SK-N-SH (cell line): ENCODE measurements around the gene CCDC38. TPM values are rescaled to one million over a fixed set of nuclear protein-coding genes. Genes with fewer than 3 reads are reported as not detected.

ENCODE experiments used
- CTCF ChIA-PET: fragments of 300-600, 350-600 bp; formaldehyde crosslinking; extraction: SDS; loops from one replicate; lab custom pipeline; 2021; lab: Yijun Ruan, JAX
- POLR2A ChIA-PET: fragments of 350-600 bp; sonication (Branson Sonifier 250); formaldehyde crosslinking; extraction: SDS; loops from one replicate; lab custom pipeline; 2020; ENCODE audit warnings: antibody characterized with exemption, inconsistent platforms; lab: Yijun Ruan, JAX
- DNase-seq: peaks from one replicate; pipeline ENCODE4 v3.0.0; 2012
- H2AFZ ChIP-seq: fragments of 200-600 bp; sonication (generic); 2 replicates; pipeline ENCODE4 v1.8.1; 2016; ENCODE audit warnings: antibody characterized with exemption, mild to moderate bottlenecking, low read depth
- H3F3A ChIP-seq: fragments of 200-600 bp; sonication (generic); replicated peaks from 2 replicates; pipeline ENCODE3; 2016; ENCODE audit warnings: antibody characterized with exemption, mild to moderate bottlenecking; ENCODE audit not compliant: insufficient read depth
- H3K27ac ChIP-seq, 2 experiments: fragments of 200-500 bp in 1 of 2; fragments of 200-600 bp in 1 of 2; sonication (Bioruptor generic) in 1 of 2; sonication (generic), shearing (Covaris generic) in 1 of 2; 2 replicates each; pipeline versions ENCODE4 v1.5.1 to v1.6.1; 2014 to 2016; ENCODE audit warnings: low read depth in 2 of 2, inconsistent platforms in 1 of 2, low read length in 1 of 2, mild to moderate bottlenecking in 1 of 2, mixed read lengths in 1 of 2
- H3K27me3 ChIP-seq: fragments of 200-600 bp; sonication (generic), shearing (Covaris generic); 2 replicates; pipeline ENCODE4 v1.6.1; 2016; ENCODE audit warnings: mixed run types; ENCODE audit not compliant: insufficient read depth
- H3K36me3 ChIP-seq, 2 experiments: fragments of 200-500 bp in 1 of 2; fragments of 200-600 bp in 1 of 2; sonication (Bioruptor generic) in 1 of 2; sonication (generic) in 1 of 2; replicated peaks in 1 of 2; 2 replicates each; pipeline versions ENCODE3 to v1.5.1; 2014 to 2016; ENCODE audit warnings: low read length in 1 of 2, mild to moderate bottlenecking in 1 of 2; ENCODE audit not compliant: insufficient read depth in 2 of 2, control insufficient read depth in 1 of 2
- H3K4me1 ChIP-seq, 2 experiments: fragments of 200-500 bp in 1 of 2; fragments of 200-600 bp in 1 of 2; sonication (Bioruptor generic) in 1 of 2; sonication (generic), shearing (Covaris generic) in 1 of 2; 2 replicates each; pipeline versions ENCODE4 v1.5.1 to v1.6.1; 2014 to 2016; ENCODE audit warnings: low read depth in 1 of 2, low read length in 1 of 2, mixed run types in 1 of 2; ENCODE audit not compliant: insufficient read depth in 2 of 2, control insufficient read depth in 1 of 2
- H3K4me2 ChIP-seq: fragments of 200-600 bp; sonication (generic), shearing (Covaris generic); 2 replicates; pipeline ENCODE4 v1.6.1; 2017; ENCODE audit warnings: mixed run types
- H3K4me3 ChIP-seq, 2 experiments: fragments of 200-500 bp in 1 of 2; fragments of 200-600 bp in 1 of 2; sonication (Bioruptor generic) in 1 of 2; sonication (generic), shearing (Covaris generic) in 1 of 2; 2 replicates each; pipeline versions ENCODE4 v1.5.1 to v1.8.1; 2014 to 2016; ENCODE audit warnings: low read depth in 2 of 2, inconsistent platforms in 1 of 2, low read length in 1 of 2, mild to moderate bottlenecking in 1 of 2, mixed read lengths in 1 of 2, moderate library complexity in 1 of 2
- H3K79me2 ChIP-seq: fragments of 200-600 bp; sonication (generic); 2 replicates; pipeline ENCODE4 v1.8.1; 2017; ENCODE audit warnings: mild to moderate bottlenecking; ENCODE audit not compliant: insufficient read depth
- H3K9ac ChIP-seq: fragments of 200-600 bp; sonication (generic); 2 replicates; pipeline ENCODE4 v1.6.1; 2017; ENCODE audit warnings: mixed run types
- H3K9me2 ChIP-seq: fragments of 200-600 bp; sonication (generic); 2 replicates; pipeline ENCODE4 v1.6.1; 2017; ENCODE audit warnings: mixed run types
- H3K9me3 ChIP-seq: fragments of 200-600 bp; sonication (generic); 2 replicates; pipeline ENCODE4 v1.6.1; 2017; ENCODE audit warnings: mixed run types, mild to moderate bottlenecking, moderate library complexity
- H4K20me1 ChIP-seq: fragments of 200-600 bp; sonication (generic); 2 replicates; pipeline ENCODE4 v1.6.1; 2017; ENCODE audit warnings: mild to moderate bottlenecking, mixed run types; ENCODE audit not compliant: insufficient read depth
- CHD2 ChIP-seq: fragments of 150-350 bp; IDR thresholded peaks from 2 replicates; pipeline ENCODE4 v1.6.1; 2018; ENCODE audit warnings: low read length; ENCODE audit not compliant: partially characterized antibody
- EP300 ChIP-seq, 2 experiments: IDR thresholded peaks; 2 replicates each; pipeline versions ENCODE4 v1.4.0 to v1.6.1; 2012; ENCODE audit warnings: borderline replicate concordance in 1 of 2, low read depth in 1 of 2, low read length in 1 of 2
- EZH2phosphoT487 ChIP-seq: fragments of 200-600 bp; sonication (generic); IDR thresholded peaks from 2 replicates; pipeline ENCODE4 v1.6.1; 2017; ENCODE audit warnings: low read depth, mixed run types, mild to moderate bottlenecking, antibody characterized with exemption, moderate library complexity, borderline replicate concordance
- FOSL2 ChIP-seq: IDR thresholded peaks from 2 replicates; pipeline ENCODE4 v1.4.0; 2012; ENCODE audit warnings: low read depth, mild to moderate bottlenecking, moderate library complexity, borderline replicate concordance
- GABPA ChIP-seq: IDR thresholded peaks from 2 replicates; pipeline ENCODE4 v1.4.0; 2012; ENCODE audit warnings: low read depth, mild to moderate bottlenecking
- MEF2A ChIP-seq: IDR thresholded peaks from 2 replicates; pipeline ENCODE4 v1.4.0; 2012; ENCODE audit warnings: low read depth, borderline replicate concordance
- NRF1 ChIP-seq: IDR thresholded peaks from 2 replicates; pipeline ENCODE4 v1.6.1; 2012; ENCODE audit warnings: low read depth, mild to moderate bottlenecking, low read length
- RXRA ChIP-seq: IDR thresholded peaks from 2 replicates; pipeline ENCODE4 v1.4.0; 2012; ENCODE audit warnings: low read depth, mild to moderate bottlenecking, borderline replicate concordance
- SIN3A ChIP-seq: IDR thresholded peaks from 2 replicates; pipeline ENCODE4 v1.6.1; 2012; ENCODE audit warnings: low read depth, mild to moderate bottlenecking, low read length, moderate library complexity, borderline replicate concordance
- SMC3 ChIP-seq: IDR thresholded peaks from 2 replicates; pipeline ENCODE4 v1.6.1; 2012; ENCODE audit warnings: low read depth, low read length, improper control_type of control experiment
- TEAD4 ChIP-seq: IDR thresholded peaks from 2 replicates; pipeline ENCODE4 v1.4.0; 2012; ENCODE audit warnings: mild to moderate bottlenecking, borderline replicate concordance; ENCODE audit not compliant: insufficient read depth
- YY1 ChIP-seq: IDR thresholded peaks from 2 replicates; pipeline ENCODE4 v1.4.0; 2012; ENCODE audit warnings: low read depth, mild to moderate bottlenecking
- WGBS: methylation state at CpG from one replicate; pipeline ENCODE4 v1.1.6; 2017; ENCODE audit warnings: low lambda C conversion rate; 5-methylcytosine and 5-hydroxymethylcytosine counted together
- polyA plus RNA-seq, 3 experiments: library from polyadenylated mRNA; depleted of rRNA; stranded (reverse); fragments of >200 nt; gene quantifications; 2 replicates each; pipeline ENCODE4 v1.2.3, GENCODE V29; 2012
- TF ChIP-seq, protein P1 (sequence below): IDR thresholded peaks from 2 replicates; pipeline ENCODE4 v1.6.1; 2012; ENCODE audit warnings: mild to moderate bottlenecking, low read depth, low read length, moderate library complexity
- TF ChIP-seq, protein P2 (sequence below): fragments of 200-600 bp; sonication (generic); IDR thresholded peaks from 2 replicates; pipeline ENCODE4 v1.6.1; 2017; ENCODE audit warnings: antibody characterized with exemption, mild to moderate bottlenecking, moderate library complexity
- TF ChIP-seq, protein P3 (sequence below): fragments of 150-350 bp; IDR thresholded peaks from 2 replicates; pipeline ENCODE4 v1.6.1; 2016; ENCODE audit warnings: mild to moderate bottlenecking, low read depth, low read length

Gene CCDC38
- polyA plus RNA-seq, 1 of the 3 experiments (the other 2 are of a cell fraction), result not detected

DNA sequence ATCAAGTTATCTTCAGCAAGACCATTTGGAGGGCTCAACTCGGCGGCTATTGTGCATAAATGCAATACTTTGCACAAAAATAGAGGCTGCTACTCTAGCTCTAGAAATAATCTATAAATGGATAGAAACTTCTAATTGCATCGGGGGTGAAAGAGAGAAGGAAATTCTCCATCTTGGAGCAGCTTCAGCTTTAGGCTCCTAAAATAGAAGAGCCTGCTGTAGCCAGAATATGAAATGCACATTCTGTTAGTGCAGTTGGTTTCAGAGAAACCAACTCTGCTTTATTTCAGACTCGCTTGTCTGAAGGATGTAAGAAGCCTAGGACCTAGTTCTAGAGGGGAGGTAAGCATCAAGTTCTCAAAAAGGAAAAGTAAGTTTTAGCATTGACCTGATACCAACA, 45.6 kb downstream of the CCDC38 start (continued):
- TF ChIP-seq, protein P1, sequence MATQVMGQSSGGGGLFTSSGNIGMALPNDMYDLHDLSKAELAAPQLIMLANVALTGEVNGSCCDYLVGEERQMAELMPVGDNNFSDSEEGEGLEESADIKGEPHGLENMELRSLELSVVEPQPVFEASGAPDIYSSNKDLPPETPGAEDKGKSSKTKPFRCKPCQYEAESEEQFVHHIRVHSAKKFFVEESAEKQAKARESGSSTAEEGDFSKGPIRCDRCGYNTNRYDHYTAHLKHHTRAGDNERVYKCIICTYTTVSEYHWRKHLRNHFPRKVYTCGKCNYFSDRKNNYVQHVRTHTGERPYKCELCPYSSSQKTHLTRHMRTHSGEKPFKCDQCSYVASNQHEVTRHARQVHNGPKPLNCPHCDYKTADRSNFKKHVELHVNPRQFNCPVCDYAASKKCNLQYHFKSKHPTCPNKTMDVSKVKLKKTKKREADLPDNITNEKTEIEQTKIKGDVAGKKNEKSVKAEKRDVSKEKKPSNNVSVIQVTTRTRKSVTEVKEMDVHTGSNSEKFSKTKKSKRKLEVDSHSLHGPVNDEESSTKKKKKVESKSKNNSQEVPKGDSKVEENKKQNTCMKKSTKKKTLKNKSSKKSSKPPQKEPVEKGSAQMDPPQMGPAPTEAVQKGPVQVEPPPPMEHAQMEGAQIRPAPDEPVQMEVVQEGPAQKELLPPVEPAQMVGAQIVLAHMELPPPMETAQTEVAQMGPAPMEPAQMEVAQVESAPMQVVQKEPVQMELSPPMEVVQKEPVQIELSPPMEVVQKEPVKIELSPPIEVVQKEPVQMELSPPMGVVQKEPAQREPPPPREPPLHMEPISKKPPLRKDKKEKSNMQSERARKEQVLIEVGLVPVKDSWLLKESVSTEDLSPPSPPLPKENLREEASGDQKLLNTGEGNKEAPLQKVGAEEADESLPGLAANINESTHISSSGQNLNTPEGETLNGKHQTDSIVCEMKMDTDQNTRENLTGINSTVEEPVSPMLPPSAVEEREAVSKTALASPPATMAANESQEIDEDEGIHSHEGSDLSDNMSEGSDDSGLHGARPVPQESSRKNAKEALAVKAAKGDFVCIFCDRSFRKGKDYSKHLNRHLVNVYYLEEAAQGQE, result no peak
- TF ChIP-seq EP300 (IDR thresholded peaks at IDR 0.05; ENCODE audit: borderline replicate concordance in 1 of 2, low read depth in 1 of 2, low read length in 1 of 2) (no peak), TEAD4 (no peak)
- TF ChIP-seq, protein P2, sequence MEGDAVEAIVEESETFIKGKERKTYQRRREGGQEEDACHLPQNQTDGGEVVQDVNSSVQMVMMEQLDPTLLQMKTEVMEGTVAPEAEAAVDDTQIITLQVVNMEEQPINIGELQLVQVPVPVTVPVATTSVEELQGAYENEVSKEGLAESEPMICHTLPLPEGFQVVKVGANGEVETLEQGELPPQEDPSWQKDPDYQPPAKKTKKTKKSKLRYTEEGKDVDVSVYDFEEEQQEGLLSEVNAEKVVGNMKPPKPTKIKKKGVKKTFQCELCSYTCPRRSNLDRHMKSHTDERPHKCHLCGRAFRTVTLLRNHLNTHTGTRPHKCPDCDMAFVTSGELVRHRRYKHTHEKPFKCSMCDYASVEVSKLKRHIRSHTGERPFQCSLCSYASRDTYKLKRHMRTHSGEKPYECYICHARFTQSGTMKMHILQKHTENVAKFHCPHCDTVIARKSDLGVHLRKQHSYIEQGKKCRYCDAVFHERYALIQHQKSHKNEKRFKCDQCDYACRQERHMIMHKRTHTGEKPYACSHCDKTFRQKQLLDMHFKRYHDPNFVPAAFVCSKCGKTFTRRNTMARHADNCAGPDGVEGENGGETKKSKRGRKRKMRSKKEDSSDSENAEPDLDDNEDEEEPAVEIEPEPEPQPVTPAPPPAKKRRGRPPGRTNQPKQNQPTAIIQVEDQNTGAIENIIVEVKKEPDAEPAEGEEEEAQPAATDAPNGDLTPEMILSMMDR, result no peak

DNA sequence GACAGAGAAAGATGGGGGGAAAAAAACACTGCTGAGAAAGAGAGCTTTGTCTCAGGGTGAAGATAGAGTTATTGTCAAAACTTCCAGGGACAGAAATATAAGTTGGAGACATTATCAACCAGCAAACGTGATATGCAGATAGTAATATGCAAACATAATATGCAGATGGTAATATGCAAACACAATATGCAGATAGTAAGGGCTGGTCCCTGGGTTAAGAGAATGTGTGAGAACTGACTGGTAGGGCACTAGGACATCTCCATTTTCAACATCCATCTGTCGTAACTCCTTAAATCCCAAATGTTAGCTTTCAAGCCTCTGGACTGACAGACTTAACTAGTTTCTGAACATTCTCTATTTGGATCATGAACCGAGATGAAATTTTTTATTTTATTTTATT, 51.5 kb downstream of the CCDC38 start:
- no peaks in the 10 kb centered on the region for H3K79me2 ChIP-seq
- no peaks in the 10 kb centered on the region for H3K27me3 ChIP-seq
- no peak overlapping the region for H2AFZ ChIP-seq
- 51% methylated on average over 3 of the region's 3 CpGs for WGBS
- no peak for DNase-seq
- H3K9me3 ChIP-seq, result no peaks in the 10 kb centered on the region
- no peak overlapping the region for H3K4me3 ChIP-seq
- no peaks in the 10 kb centered on the region for H3K4me1 ChIP-seq
- TF ChIP-seq SMC3 (no peak), FOSL2 (no peak), YY1 (no peak), GABPA (no peak), SIN3A (no peak), RXRA (no peak), MEF2A (no peak), NRF1 (no peak), EZH2phosphoT487 (no peak), CHD2 (no peak)
- TF ChIP-seq, protein P2, result no peak
- TF ChIP-seq, protein P3, sequence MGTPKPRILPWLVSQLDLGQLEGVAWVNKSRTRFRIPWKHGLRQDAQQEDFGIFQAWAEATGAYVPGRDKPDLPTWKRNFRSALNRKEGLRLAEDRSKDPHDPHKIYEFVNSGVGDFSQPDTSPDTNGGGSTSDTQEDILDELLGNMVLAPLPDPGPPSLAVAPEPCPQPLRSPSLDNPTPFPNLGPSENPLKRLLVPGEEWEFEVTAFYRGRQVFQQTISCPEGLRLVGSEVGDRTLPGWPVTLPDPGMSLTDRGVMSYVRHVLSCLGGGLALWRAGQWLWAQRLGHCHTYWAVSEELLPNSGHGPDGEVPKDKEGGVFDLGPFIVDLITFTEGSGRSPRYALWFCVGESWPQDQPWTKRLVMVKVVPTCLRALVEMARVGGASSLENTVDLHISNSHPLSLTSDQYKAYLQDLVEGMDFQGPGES, result no peak
- H3K9me2 ChIP-seq, result no peaks in the 10 kb centered on the region
- ChIA-PET CTCF (interaction anchor here (0.9 kb wide), 1 partner anchor 107 kb away, joined by 3 read pairs; no protein-coding TSS in a partner anchor), POLR2A (no interaction called here)
- H3K9ac ChIP-seq, result no peak overlapping the region
- H3K36me3 ChIP-seq, result no peaks in the 10 kb centered on the region
- no peak overlapping the region for H3K27ac ChIP-seq
- H3K4me2 ChIP-seq, result no peak overlapping the region
- H4K20me1 ChIP-seq, result no peaks in the 10 kb centered on the region
- no peaks in the 10 kb centered on the region for H3F3A ChIP-seq
